Mesothelial cell of epicardium (in vitro differentiated cells): ENCODE measurements around the gene SELENOM. TPM values are rescaled to one million over a fixed set of nuclear protein-coding genes. Genes with fewer than 3 reads are reported as not detected.
A peak's percentile ranks its signal among the peaks of the same experiment; 100 is the strongest.

Experiments
- DNase-seq, 2 experiments: peaks; one replicate each; pipeline ENCODE4 v3.0.0; 2021; ENCODE audit warnings: low spot score in 2 of 2; ENCODE audit not compliant: unreplicated experiment in 2 of 2
- H3K27ac Mint-ChIP-seq: 2 replicates; pipeline ENCODE4 v1.8.0; 2021; ENCODE audit warnings: mixed read lengths
- H3K27me3 Mint-ChIP-seq: 2 replicates; pipeline ENCODE4 v1.8.0; 2021; ENCODE audit warnings: low read depth, mixed read lengths
- H3K36me3 Mint-ChIP-seq: 2 replicates; pipeline ENCODE4 v1.8.0; 2021; ENCODE audit warnings: mixed read lengths
- H3K4me1 Mint-ChIP-seq: 2 replicates; pipeline ENCODE4 v1.8.0; 2021; ENCODE audit warnings: mixed read lengths
- H3K4me3 Mint-ChIP-seq: 2 replicates; pipeline ENCODE4 v1.8.0; 2021; ENCODE audit warnings: mild to moderate bottlenecking, moderate library complexity, mixed read lengths
- H3K9me3 Mint-ChIP-seq: 2 replicates; pipeline ENCODE4 v1.8.0; 2021; ENCODE audit warnings: mixed read lengths
- total RNA-seq: library from RNA; stranded (reverse); gene quantifications from 3 replicates; pipeline ENCODE4 v1.2.1, GENCODE V29; 2021
- TF ChIP-seq, protein P1 (sequence below): fragments of 200-600 bp; sonication (generic); IDR thresholded peaks from one replicate; pipeline ENCODE4 v1.5.0; 2021; ENCODE audit warnings: antibody characterized with exemption; ENCODE audit not compliant: unreplicated experiment

The SELENOM gene
- total RNA-seq, 1 donor from 2014 or later: 40.9 TPM

- Mint-ChIP-seq H3K9me3 (no peaks in the 10 kb centered on the region), H3K4me3 (peak overlapping the region; percentile 90), H3K36me3 (peaks cover 2% of the 10 kb centered on the region), H3K4me1 (peaks cover 37% of the 10 kb centered on the region), H3K27ac (peak overlapping the region; percentile 93), H3K27me3 (no peaks in the 10 kb centered on the region)
- DNase-seq: peak; percentile 80 to 91
- TF ChIP-seq, protein P1, sequence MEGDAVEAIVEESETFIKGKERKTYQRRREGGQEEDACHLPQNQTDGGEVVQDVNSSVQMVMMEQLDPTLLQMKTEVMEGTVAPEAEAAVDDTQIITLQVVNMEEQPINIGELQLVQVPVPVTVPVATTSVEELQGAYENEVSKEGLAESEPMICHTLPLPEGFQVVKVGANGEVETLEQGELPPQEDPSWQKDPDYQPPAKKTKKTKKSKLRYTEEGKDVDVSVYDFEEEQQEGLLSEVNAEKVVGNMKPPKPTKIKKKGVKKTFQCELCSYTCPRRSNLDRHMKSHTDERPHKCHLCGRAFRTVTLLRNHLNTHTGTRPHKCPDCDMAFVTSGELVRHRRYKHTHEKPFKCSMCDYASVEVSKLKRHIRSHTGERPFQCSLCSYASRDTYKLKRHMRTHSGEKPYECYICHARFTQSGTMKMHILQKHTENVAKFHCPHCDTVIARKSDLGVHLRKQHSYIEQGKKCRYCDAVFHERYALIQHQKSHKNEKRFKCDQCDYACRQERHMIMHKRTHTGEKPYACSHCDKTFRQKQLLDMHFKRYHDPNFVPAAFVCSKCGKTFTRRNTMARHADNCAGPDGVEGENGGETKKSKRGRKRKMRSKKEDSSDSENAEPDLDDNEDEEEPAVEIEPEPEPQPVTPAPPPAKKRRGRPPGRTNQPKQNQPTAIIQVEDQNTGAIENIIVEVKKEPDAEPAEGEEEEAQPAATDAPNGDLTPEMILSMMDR: peak; percentile 84
Measured at GRCh38 chr22:31084811-31085492, 22.4 kb downstream of the SELENOM start.

- H3K4me3 Mint-ChIP-seq: peak overlapping the region; percentile 90
- peaks cover 2% of the 10 kb centered on the region for H3K36me3 Mint-ChIP-seq
- H3K4me1 Mint-ChIP-seq: peaks cover 37% of the 10 kb centered on the region
- H3K27ac Mint-ChIP-seq: peak overlapping the region; percentile 90
- no peak for DNase-seq
- no peaks in the 10 kb centered on the region for H3K9me3 Mint-ChIP-seq
- TF ChIP-seq, protein P1: no peak
- H3K27me3 Mint-ChIP-seq: no peaks in the 10 kb centered on the region
Measured at GRCh38 chr22:31083923-31084810, 23.2 kb downstream of the SELENOM start.

DNA sequence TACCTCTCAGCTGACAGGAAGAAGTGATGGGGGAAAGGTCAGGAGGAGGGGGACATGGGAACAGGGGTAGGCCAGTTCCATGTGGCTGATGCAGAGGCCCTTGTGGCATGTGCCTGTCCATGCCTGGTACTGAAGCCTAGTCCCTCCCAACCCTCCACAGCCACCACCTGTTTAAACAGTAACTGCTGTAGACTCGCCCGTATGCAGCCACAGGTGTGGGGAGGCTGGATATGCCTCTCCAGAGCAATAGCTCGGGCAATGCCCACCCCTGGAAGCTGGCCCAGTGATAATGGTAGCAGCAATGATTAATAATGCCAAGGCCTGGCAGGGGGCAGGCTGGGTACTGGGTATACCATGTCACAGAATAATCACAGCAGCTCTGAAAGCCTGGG, 24.0 kb downstream of the SELENOM start:
- peaks cover 37% of the 10 kb centered on the region for H3K4me1 Mint-ChIP-seq
- H3K36me3 Mint-ChIP-seq: no peaks in the 10 kb centered on the region
- H3K27me3 Mint-ChIP-seq: no peaks in the 10 kb centered on the region
- no peak for DNase-seq
- TF ChIP-seq, protein P1: no peak
- H3K9me3 Mint-ChIP-seq: no peaks in the 10 kb centered on the region
- H3K27ac Mint-ChIP-seq: peak overlapping the region; percentile 90
- peak overlapping the region; percentile 90 for H3K4me3 Mint-ChIP-seq

DNA sequence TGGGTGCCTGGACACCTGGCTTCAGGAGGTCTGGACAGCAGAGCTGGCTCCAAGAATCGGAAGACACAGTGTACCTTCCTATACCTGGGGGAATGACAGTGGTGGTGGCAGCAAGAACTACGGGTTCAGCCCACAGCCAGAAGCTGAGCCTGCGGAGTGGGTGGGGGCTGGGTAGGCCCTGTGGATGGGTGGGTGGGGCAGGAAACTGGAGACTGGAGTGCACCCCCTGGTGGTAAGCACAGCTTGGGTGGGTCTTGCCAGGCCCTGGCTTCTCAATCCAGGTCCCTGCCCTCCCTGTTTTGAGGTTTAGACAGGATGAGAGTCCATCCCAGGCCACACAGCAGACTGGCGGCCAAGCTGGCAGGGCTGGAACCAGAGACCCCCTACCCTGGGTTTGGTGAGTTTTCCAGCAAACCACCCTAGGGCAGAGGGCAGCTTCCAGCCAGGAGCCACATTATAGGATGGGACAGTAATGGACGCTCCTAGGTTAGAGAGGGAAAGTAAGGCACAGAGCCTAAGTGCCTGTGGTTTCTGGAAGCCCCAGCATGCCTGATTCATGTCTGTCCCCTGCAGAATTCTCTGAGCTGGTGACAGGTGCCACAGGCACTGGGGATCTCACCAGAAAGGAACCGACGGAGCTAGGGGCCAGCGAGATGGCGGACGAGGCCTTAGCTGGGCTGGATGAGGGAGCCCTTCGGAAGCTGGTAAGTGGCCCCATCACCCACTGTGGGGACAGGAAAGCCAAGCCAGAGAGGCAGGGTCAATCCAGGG, 24.6 kb downstream of the SELENOM start:
- TF ChIP-seq, protein P1: peak; percentile 48
- Mint-ChIP-seq H3K4me3 (peak overlapping the region; percentile 90), H3K9me3 (no peaks in the 10 kb centered on the region), H3K4me1 (peaks cover 37% of the 10 kb centered on the region), H3K27me3 (no peaks in the 10 kb centered on the region), H3K36me3 (no peaks in the 10 kb centered on the region), H3K27ac (peak overlapping the region; percentile 98)
- DNase-seq: no peak

- Mint-ChIP-seq H3K27me3 (no peaks in the 10 kb centered on the region), H3K9me3 (no peaks in the 10 kb centered on the region), H3K4me1 (peaks cover 37% of the 10 kb centered on the region), H3K36me3 (no peaks in the 10 kb centered on the region), H3K27ac (peak overlapping the region; percentile 98), H3K4me3 (peak overlapping the region; percentile 90)
- TF ChIP-seq, protein P1: no peak
- DNase-seq: no peak
Measured at GRCh38 chr22:31081963-31082605, 25.3 kb downstream of the SELENOM start.
